Measurements from ENCODE around the gene CLPSL2.
"Not testable (repeated sequence)": the region's sequence is repeated elsewhere in the genome, so short reads cannot be mapped to it uniquely, and the experiment has no call there.

The CLPSL2 gene

GRCh38 chr6:35734319-35734718, 42.1 kb upstream of the CLPSL2 start:
- H3K4me3 ChIP-seq (ENCODE audit: low read depth in 1 of 2, low read length in 2 of 2); H3K9me3 ChIP-seq (ENCODE audit: control insufficient read depth in 1 of 2, low read length in 2 of 2); H3K27ac ChIP-seq (ENCODE audit: low read length); H3K27me3 ChIP-seq (ENCODE audit: low read depth, low read length); H3K36me3 ChIP-seq (ENCODE audit: control insufficient read depth in 1 of 2, insufficient read depth in 2 of 2, low read length in 2 of 2): not testable (repeated sequence)
- H3K4me1 ChIP-seq (ENCODE audit: control insufficient read depth in 1 of 2, insufficient read depth in 2 of 2, low read length in 2 of 2), result peaks cover 22 to 30% of the 10 kb centered on the region in 2 donors

GRCh38 chr6:35735452-35735851, 40.9 kb upstream of the CLPSL2 start:
- no peaks in the 10 kb centered on the region for H3K9me3 ChIP-seq (ENCODE audit: control insufficient read depth in 1 of 2, low read length in 2 of 2)
- peaks cover 16 to 25% of the 10 kb centered on the region in 2 donors for H3K4me1 ChIP-seq (ENCODE audit: control insufficient read depth in 1 of 2, insufficient read depth in 2 of 2, low read length in 2 of 2)
- H3K27me3 ChIP-seq (ENCODE audit: low read depth, low read length), result no peaks in the 10 kb centered on the region
- no peak overlapping the region for H3K4me3 ChIP-seq (ENCODE audit: low read depth in 1 of 2, low read length in 2 of 2)
- H3K36me3 ChIP-seq (ENCODE audit: control insufficient read depth in 1 of 2, insufficient read depth in 2 of 2, low read length in 2 of 2), result no peaks in the 10 kb centered on the region
- H3K27ac ChIP-seq (ENCODE audit: low read length), result no peak overlapping the region

- H3K27ac ChIP-seq (ENCODE audit: low read length), result no peak overlapping the region
- H3K4me3 ChIP-seq (ENCODE audit: low read depth in 1 of 2, low read length in 2 of 2), result no peak overlapping the region
- H3K4me1 ChIP-seq (ENCODE audit: control insufficient read depth in 1 of 2, insufficient read depth in 2 of 2, low read length in 2 of 2), result peaks cover 9 to 20% of the 10 kb centered on the region in 2 donors
- no peaks in the 10 kb centered on the region for H3K27me3 ChIP-seq (ENCODE audit: low read depth, low read length)
- no peaks in the 10 kb centered on the region for H3K9me3 ChIP-seq (ENCODE audit: control insufficient read depth in 1 of 2, low read length in 2 of 2)
- no peaks in the 10 kb centered on the region for H3K36me3 ChIP-seq (ENCODE audit: control insufficient read depth in 1 of 2, insufficient read depth in 2 of 2, low read length in 2 of 2)
These were observed 40.0 kb upstream of the CLPSL2 start for GRCh38 chr6:35736253-35736894.

GRCh38 chr6:35736982-35737412, 39.4 kb upstream of the CLPSL2 start, which contains the start of gene ARMC12:
TSS of gene ARMC12 (plus strand) at chr6:35737032. CDS start at chr6:35737109, 77 bp downstream.
- Histone ChIP-seq H3K4me1 (ENCODE audit: control insufficient read depth in 1 of 2, insufficient read depth in 2 of 2, low read length in 2 of 2) (peaks cover 9 to 20% of the 10 kb centered on the region in 2 donors), H3K27ac (ENCODE audit: low read length) (no peak within 1 kb of the TSS), H3K4me3 (ENCODE audit: low read depth in 1 of 2, low read length in 2 of 2) (no peak within 1 kb of the TSS)

GRCh38 chr6:35737413-35738211, 38.8 kb upstream of the CLPSL2 start:
- Histone ChIP-seq H3K27me3 (ENCODE audit: low read depth, low read length) (no peaks in the 10 kb centered on the region), H3K9me3 (ENCODE audit: control insufficient read depth in 1 of 2, low read length in 2 of 2) (no peaks in the 10 kb centered on the region), H3K4me1 (ENCODE audit: control insufficient read depth in 1 of 2, insufficient read depth in 2 of 2, low read length in 2 of 2) (peaks cover 5 to 17% of the 10 kb centered on the region in 2 donors), H3K27ac (ENCODE audit: low read length) (no peak overlapping the region), H3K36me3 (ENCODE audit: control insufficient read depth in 1 of 2, insufficient read depth in 2 of 2, low read length in 2 of 2) (no peaks in the 10 kb centered on the region), H3K4me3 (ENCODE audit: low read depth in 1 of 2, low read length in 2 of 2) (no peak overlapping the region)

More at GRCh38 chr6:35736982-35737412, 39.4 kb upstream of the CLPSL2 start, which contains the start of gene ARMC12:
- H3K36me3 ChIP-seq (ENCODE audit: control insufficient read depth in 1 of 2, insufficient read depth in 2 of 2, low read length in 2 of 2), result no peaks in the 10 kb centered on the region
- H3K9me3 ChIP-seq (ENCODE audit: control insufficient read depth in 1 of 2, low read length in 2 of 2), result no peaks in the 10 kb centered on the region
- no peaks in the 10 kb centered on the region for H3K27me3 ChIP-seq (ENCODE audit: low read depth, low read length)

- H3K36me3 ChIP-seq (ENCODE audit: control insufficient read depth in 1 of 2, insufficient read depth in 2 of 2, low read length in 2 of 2), result no peaks in the 10 kb centered on the region
- H3K27me3 ChIP-seq (ENCODE audit: low read depth, low read length), result no peaks in the 10 kb centered on the region
- H3K9me3 ChIP-seq (ENCODE audit: control insufficient read depth in 1 of 2, low read length in 2 of 2), result no peaks in the 10 kb centered on the region
- H3K4me1 ChIP-seq (ENCODE audit: control insufficient read depth in 1 of 2, insufficient read depth in 2 of 2, low read length in 2 of 2), result peaks cover 0 to 7% of the 10 kb centered on the region in 2 donors
- peak overlapping the region; percentile 23 for H3K27ac ChIP-seq (ENCODE audit: low read length)
- no peak overlapping the region for H3K4me3 ChIP-seq (ENCODE audit: low read depth in 1 of 2, low read length in 2 of 2)
These were observed 36.5 kb upstream of the CLPSL2 start for GRCh38 chr6:35739645-35740524.

GRCh38 chr6:35742842-35743241, 33.6 kb upstream of the CLPSL2 start:
- Histone ChIP-seq H3K27me3 (ENCODE audit: low read depth, low read length) (no peaks in the 10 kb centered on the region), H3K4me3 (ENCODE audit: low read depth in 1 of 2, low read length in 2 of 2) (no peak overlapping the region), H3K27ac (ENCODE audit: low read length) (no peak overlapping the region), H3K4me1 (ENCODE audit: control insufficient read depth in 1 of 2, insufficient read depth in 2 of 2, low read length in 2 of 2) (no peaks in the 10 kb centered on the region), H3K9me3 (ENCODE audit: control insufficient read depth in 1 of 2, low read length in 2 of 2) (peaks cover 0 to 6% of the 10 kb centered on the region in 2 donors), H3K36me3 (ENCODE audit: control insufficient read depth in 1 of 2, insufficient read depth in 2 of 2, low read length in 2 of 2) (no peaks in the 10 kb centered on the region)

GRCh38 chr6:35745509-35745908, 30.9 kb upstream of the CLPSL2 start:
- H3K27ac ChIP-seq (ENCODE audit: low read length), result no peak overlapping the region

GRCh38 chr6:35746516-35746915, 29.9 kb upstream of the CLPSL2 start:
- Histone ChIP-seq H3K9me3 (ENCODE audit: control insufficient read depth in 1 of 2, low read length in 2 of 2) (peaks cover 0 to 6% of the 10 kb centered on the region in 2 donors), H3K4me1 (ENCODE audit: control insufficient read depth in 1 of 2, insufficient read depth in 2 of 2, low read length in 2 of 2) (no peaks in the 10 kb centered on the region), H3K27ac (ENCODE audit: low read length) (no peak overlapping the region), H3K4me3 (ENCODE audit: low read depth in 1 of 2, low read length in 2 of 2) (no peak overlapping the region), H3K27me3 (ENCODE audit: low read depth, low read length) (no peaks in the 10 kb centered on the region), H3K36me3 (ENCODE audit: control insufficient read depth in 1 of 2, insufficient read depth in 2 of 2, low read length in 2 of 2) (no peaks in the 10 kb centered on the region)

More at GRCh38 chr6:35745509-35745908, 30.9 kb upstream of the CLPSL2 start:
- H3K4me1 ChIP-seq (ENCODE audit: control insufficient read depth in 1 of 2, insufficient read depth in 2 of 2, low read length in 2 of 2), result no peaks in the 10 kb centered on the region
- H3K27me3 ChIP-seq (ENCODE audit: low read depth, low read length), result no peaks in the 10 kb centered on the region
- H3K4me3 ChIP-seq (ENCODE audit: low read depth in 1 of 2, low read length in 2 of 2), result no peak overlapping the region
- H3K9me3 ChIP-seq (ENCODE audit: control insufficient read depth in 1 of 2, low read length in 2 of 2), result peaks cover 0 to 6% of the 10 kb centered on the region in 2 donors
- H3K36me3 ChIP-seq (ENCODE audit: control insufficient read depth in 1 of 2, insufficient read depth in 2 of 2, low read length in 2 of 2), result no peaks in the 10 kb centered on the region

GRCh38 chr6:35747877-35748276, 28.5 kb upstream of the CLPSL2 start:
- Histone ChIP-seq H3K4me1 (ENCODE audit: control insufficient read depth in 1 of 2, insufficient read depth in 2 of 2, low read length in 2 of 2) (no peaks in the 10 kb centered on the region), H3K27ac (ENCODE audit: low read length) (no peak overlapping the region), H3K9me3 (ENCODE audit: control insufficient read depth in 1 of 2, low read length in 2 of 2) (peaks cover 0 to 6% of the 10 kb centered on the region in 2 donors), H3K4me3 (ENCODE audit: low read depth in 1 of 2, low read length in 2 of 2) (no peak overlapping the region), H3K36me3 (ENCODE audit: control insufficient read depth in 1 of 2, insufficient read depth in 2 of 2, low read length in 2 of 2) (no peaks in the 10 kb centered on the region), H3K27me3 (ENCODE audit: low read depth, low read length) (no peaks in the 10 kb centered on the region)

- no peak overlapping the region for H3K4me3 ChIP-seq (ENCODE audit: low read depth in 1 of 2, low read length in 2 of 2)
- peaks cover 0 to 6% of the 10 kb centered on the region in 2 donors for H3K9me3 ChIP-seq (ENCODE audit: control insufficient read depth in 1 of 2, low read length in 2 of 2)
- H3K27me3 ChIP-seq (ENCODE audit: low read depth, low read length), result no peaks in the 10 kb centered on the region
- no peaks in the 10 kb centered on the region for H3K4me1 ChIP-seq (ENCODE audit: control insufficient read depth in 1 of 2, insufficient read depth in 2 of 2, low read length in 2 of 2)
- H3K36me3 ChIP-seq (ENCODE audit: control insufficient read depth in 1 of 2, insufficient read depth in 2 of 2, low read length in 2 of 2), result no peaks in the 10 kb centered on the region
- no peak overlapping the region for H3K27ac ChIP-seq (ENCODE audit: low read length)
These were observed 25.8 kb upstream of the CLPSL2 start for GRCh38 chr6:35750557-35750956.

All from muscle layer of duodenum (tissue), 2 donors.